Testis (tissue), 3 donors: ENCODE measurements around the gene ZNF740. TPM values are rescaled to one million over a fixed set of nuclear protein-coding genes. Genes with fewer than 3 reads are reported as not detected.
"Not testable (repeated sequence)": the region's sequence is repeated elsewhere in the genome, so short reads cannot be mapped to it uniquely, and the experiment has no call there.

Source experiments
- DNase-seq: peaks from one replicate; pipeline ENCODE4 v3.0.0-alpha.2; 2019
- H3K27ac ChIP-seq, 2 donors: fragments of 200-600 bp; sonication (generic); one replicate each; pipeline ENCODE4 v1.5.1; 2019
- H3K27me3 ChIP-seq: fragments of 200-600 bp; sonication (generic); one replicate; pipeline ENCODE4 v1.5.1; 2019
- H3K36me3 ChIP-seq: fragments of 200-600 bp; sonication (generic); one replicate; pipeline ENCODE4 v1.5.1; 2017; ENCODE audit warnings: low read depth; ENCODE audit errors: missing control alignments
- H3K4me1 ChIP-seq: fragments of 200-600 bp; sonication (generic); one replicate; pipeline ENCODE4 v1.5.1; 2019
- H3K4me3 ChIP-seq, 2 donors: fragments of 200-600 bp; sonication (generic); one replicate each; pipeline ENCODE4 v1.5.1; 2017 to 2019
- H3K9me3 ChIP-seq: fragments of 200-600 bp; sonication (generic); one replicate; pipeline ENCODE4 v1.5.1; 2017
- POLR2A ChIP-seq: fragments of 450-650 bp; IDR thresholded peaks from one replicate; pipeline ENCODE4 v1.6.1; 2017; ENCODE audit warnings: antibody characterized with exemption, mild to moderate bottlenecking, moderate library complexity
- WGBS, 2 donors: methylation state at CpG; one replicate each; pipeline ENCODE4 v1.1.5; 2018; 5-methylcytosine and 5-hydroxymethylcytosine counted together
- intact Hi-C: fragments of 100-400 bp; cut with DNase I; formaldehyde crosslinking; loops from one replicate; pipeline ENCODE4 v1.15.1; 2023; ENCODE audit warnings: low total_unique reads
- polyA plus RNA-seq: library from polyadenylated mRNA; stranded (reverse); fragments of 350-450 nt; fragmentation: Illumina TruSeq; extraction: RNeasy Lipid Tissue Mini Kit (QIAGEN cat#74804); gene quantifications from one replicate; pipeline ENCODE4 v1.2.3, GENCODE V29; 2014; ENCODE audit warnings: low read depth, low replicate concordance; ENCODE audit not compliant: insufficient read depth
- total RNA-seq, 2 donors: library from RNA; depleted of rRNA; stranded (reverse); fragments of >200 nt; gene quantifications; one replicate each; pipeline ENCODE4 v1.2.3, GENCODE V29; 2016
- TF ChIP-seq, protein P1 (sequence below), 3 experiments: fragments of 450-650 bp in 2 of 3; fragments of 200-600 bp in 1 of 3; sonication (generic) in 1 of 3; IDR thresholded peaks; one replicate each; pipeline ENCODE4 v1.5.1; 2016 to 2019; ENCODE audit warnings: antibody characterized with exemption in 3 of 3, mild to moderate bottlenecking in 2 of 3, moderate library complexity in 1 of 3

ZNF740 gene
- total and polyA plus RNA-seq, 3 donors from 2014 or later: 15.6 to 27.2 (median 19.8) TPM

DNA sequence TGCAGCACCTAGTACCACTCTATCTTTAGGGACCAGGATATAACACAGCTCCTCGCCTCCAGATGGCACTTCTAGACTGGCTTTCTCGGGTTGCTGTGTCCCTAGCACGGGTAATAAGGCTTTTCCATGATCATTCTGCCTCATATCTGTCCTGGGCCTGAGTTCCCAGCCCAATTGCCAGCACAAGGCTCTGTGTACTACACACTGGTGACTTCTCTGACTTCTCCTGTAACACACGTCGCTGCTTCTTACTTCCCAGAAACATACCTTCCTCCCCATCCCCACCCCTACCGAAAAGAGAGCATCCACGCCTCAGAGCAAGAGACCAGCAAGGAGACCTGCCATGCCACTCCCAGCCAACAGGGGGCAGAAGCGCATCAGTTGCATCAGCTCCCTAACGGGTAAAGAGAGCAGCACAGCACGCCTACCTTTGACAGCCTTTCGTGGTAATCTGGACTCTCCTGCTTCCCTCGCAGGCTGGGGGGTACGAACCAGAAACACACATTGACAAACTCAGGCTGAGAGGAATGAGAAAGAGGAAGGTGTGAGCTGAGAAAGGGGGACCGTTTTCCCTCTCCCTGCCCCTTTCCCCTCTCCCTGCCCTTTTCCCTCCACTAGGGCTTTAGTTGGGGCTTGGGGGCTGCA lies 21.2 kb upstream of the ZNF740 start:
- Histone ChIP-seq H3K9me3 (no peaks in the 10 kb centered on the region), H3K27ac (peak overlapping the region in 1 of 2 donors; percentile 19), H3K4me1 (no peaks in the 10 kb centered on the region), H3K36me3 (no peaks in the 10 kb centered on the region), H3K27me3 (no peaks in the 10 kb centered on the region), H3K4me3 (no peak overlapping the region)
- intact Hi-C loops: no loop called here
- TF ChIP-seq, protein P1, sequence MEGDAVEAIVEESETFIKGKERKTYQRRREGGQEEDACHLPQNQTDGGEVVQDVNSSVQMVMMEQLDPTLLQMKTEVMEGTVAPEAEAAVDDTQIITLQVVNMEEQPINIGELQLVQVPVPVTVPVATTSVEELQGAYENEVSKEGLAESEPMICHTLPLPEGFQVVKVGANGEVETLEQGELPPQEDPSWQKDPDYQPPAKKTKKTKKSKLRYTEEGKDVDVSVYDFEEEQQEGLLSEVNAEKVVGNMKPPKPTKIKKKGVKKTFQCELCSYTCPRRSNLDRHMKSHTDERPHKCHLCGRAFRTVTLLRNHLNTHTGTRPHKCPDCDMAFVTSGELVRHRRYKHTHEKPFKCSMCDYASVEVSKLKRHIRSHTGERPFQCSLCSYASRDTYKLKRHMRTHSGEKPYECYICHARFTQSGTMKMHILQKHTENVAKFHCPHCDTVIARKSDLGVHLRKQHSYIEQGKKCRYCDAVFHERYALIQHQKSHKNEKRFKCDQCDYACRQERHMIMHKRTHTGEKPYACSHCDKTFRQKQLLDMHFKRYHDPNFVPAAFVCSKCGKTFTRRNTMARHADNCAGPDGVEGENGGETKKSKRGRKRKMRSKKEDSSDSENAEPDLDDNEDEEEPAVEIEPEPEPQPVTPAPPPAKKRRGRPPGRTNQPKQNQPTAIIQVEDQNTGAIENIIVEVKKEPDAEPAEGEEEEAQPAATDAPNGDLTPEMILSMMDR (IDR thresholded peaks at IDR 0.05): peak; percentile 85 to 94 (median 93)
- no peak for TF ChIP-seq POLR2A
- WGBS, 2 donors: 25 to 28% methylated on average over 14 of the region's 14 CpGs
- DNase-seq: peak; percentile 93

GRCh38 chr12:53160000-53160399 lies 20.5 kb upstream of the ZNF740 start:
- no peaks in the 10 kb centered on the region for H3K9me3 ChIP-seq
- DNase-seq: no peak
- TF ChIP-seq, protein P1 (IDR thresholded peaks at IDR 0.05): no peak
- no peak for TF ChIP-seq POLR2A
- H3K27ac ChIP-seq: no peak overlapping the region
- H3K4me1 ChIP-seq: no peaks in the 10 kb centered on the region
- intact Hi-C loops: no loop called here
- H3K27me3 ChIP-seq: no peaks in the 10 kb centered on the region
- no peak overlapping the region for H3K4me3 ChIP-seq
- 90% methylated on average over 10 to 16 of the region's 16 CpGs for WGBS, 2 donors
- H3K36me3 ChIP-seq: no peaks in the 10 kb centered on the region

DNA sequence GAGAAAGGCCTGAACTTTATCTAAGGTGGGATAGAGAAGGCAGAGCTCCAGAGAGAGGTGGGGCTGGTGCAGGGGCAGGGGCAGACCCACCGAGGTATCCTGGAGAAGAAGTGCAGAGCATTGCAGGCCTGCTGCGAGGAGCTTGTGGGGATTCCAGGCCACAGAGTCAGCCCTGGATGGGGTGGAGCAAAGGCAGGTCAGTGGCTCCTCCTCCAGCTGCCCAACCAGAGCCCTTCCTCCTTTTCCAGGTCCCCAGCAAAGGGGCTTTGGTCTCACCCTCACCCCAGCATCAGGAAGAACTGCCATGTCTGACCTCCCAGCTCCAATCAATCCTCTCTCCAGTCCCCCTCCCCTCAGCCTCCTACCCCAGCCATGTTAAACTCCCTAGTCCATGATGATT lies 19.8 kb upstream of the ZNF740 start:
- Histone ChIP-seq H3K27me3 (no peaks in the 10 kb centered on the region), H3K27ac (no peak overlapping the region), H3K9me3 (no peaks in the 10 kb centered on the region), H3K4me1 (no peaks in the 10 kb centered on the region), H3K4me3 (no peak overlapping the region), H3K36me3 (no peaks in the 10 kb centered on the region)
- WGBS, 2 donors: 82 to 83% methylated on average over 2 of the region's 2 CpGs
- TF ChIP-seq, protein P1 (IDR thresholded peaks at IDR 0.05): no peak
- no peak for TF ChIP-seq POLR2A
- DNase-seq: no peak
- intact Hi-C loops: no loop called here

DNA sequence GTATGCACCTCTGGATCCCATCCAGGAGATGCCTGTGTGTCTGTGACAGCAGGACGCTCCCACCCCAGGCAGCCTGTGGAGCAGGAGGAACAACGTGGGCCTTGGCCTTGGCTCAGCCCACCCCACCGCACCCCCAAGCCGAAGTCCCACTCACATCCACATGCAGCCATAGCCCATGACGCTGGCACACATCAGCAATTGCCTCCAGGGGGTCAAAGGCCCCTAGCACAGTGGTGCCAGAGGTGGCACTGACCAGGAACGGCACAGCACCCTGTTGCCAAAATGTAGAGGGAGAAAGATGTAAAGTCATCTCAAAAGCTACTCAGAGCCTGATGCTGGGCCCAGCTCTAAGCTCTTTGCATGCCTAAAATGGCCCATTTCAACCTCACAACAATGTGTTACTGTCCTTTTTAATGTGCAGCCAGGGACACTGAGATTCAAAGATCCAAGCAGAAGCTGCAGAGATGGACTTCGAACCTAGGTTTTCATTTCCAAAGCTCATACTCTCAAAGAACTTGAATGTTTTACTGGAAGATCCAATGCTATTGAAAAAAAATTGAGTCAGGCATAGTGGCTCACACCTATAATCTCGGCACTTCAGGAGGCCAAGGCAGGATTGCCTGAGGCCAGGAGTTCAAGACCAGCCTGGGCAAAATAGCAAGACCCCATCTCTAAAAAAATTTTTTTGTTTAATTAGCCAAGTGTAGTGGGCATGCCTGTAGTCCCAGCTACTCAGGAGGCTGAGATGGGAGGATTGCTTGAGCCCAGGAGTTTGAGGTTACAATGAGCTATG lies 19.2 kb upstream of the ZNF740 start:
- intact Hi-C loops: no loop called here
- Histone ChIP-seq H3K27ac (no peak overlapping the region), H3K27me3 (no peaks in the 10 kb centered on the region), H3K4me3 (no peak overlapping the region), H3K4me1 (no peaks in the 10 kb centered on the region), H3K36me3 (no peaks in the 10 kb centered on the region), H3K9me3 (no peaks in the 10 kb centered on the region)
- WGBS, 2 donors: 67 to 87% methylated on average over 4 to 8 of the region's 8 CpGs
- TF ChIP-seq POLR2A: no peak
- TF ChIP-seq, protein P1 (IDR thresholded peaks at IDR 0.05): no peak
- DNase-seq: no peak

DNA sequence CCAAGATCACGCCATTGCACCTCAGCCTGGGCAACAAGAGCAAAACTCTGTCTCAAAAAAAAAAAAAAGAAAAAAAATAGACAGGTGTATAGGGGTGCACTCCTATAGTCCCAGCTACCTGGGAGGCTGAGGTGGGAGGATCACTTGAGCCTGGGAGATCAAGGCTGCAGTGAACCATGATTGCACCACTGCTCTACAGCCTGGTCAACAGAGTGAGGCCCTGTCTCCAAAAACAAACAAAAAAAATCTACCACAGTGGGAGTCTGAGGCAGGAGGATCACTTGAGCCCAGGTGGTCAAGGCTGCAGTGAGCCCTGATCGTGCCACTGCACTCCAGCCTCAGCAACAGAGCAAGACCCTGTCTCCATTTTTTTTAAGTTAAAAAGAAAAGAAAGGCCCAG lies 17.5 kb upstream of the ZNF740 start:
- H3K9me3 ChIP-seq, H3K4me3 ChIP-seq, H3K4me1 ChIP-seq, H3K27ac ChIP-seq, intact Hi-C loops, H3K27me3 ChIP-seq, H3K36me3 ChIP-seq, DNase-seq: not testable (repeated sequence)
- 94 to 95% methylated on average over 2 of the region's 2 CpGs for WGBS, 2 donors
